Vagina (tissue), 2 donors: Measurements from ENCODE around the gene DMRT1. TPM values are rescaled to one million over a fixed set of nuclear protein-coding genes. Genes with fewer than 3 reads are reported as not detected.

ENCODE experiments used
- DNase-seq, 2 donors: peaks; one replicate each; pipeline ENCODE4 v3.0.0-alpha.2; 2017; ENCODE audit errors: extremely low spot score in 2 of 2
- H3K27ac ChIP-seq: fragments of 200-600 bp; sonication (generic); one replicate; pipeline ENCODE4 v1.5.1; 2019
- H3K27me3 ChIP-seq: fragments of 200-600 bp; sonication (generic); one replicate; pipeline ENCODE4 v1.5.1; 2019
- H3K36me3 ChIP-seq, 2 donors: fragments of 200-600 bp; sonication (generic); one replicate each; pipeline ENCODE4 v1.5.1; 2017 to 2019
- H3K4me1 ChIP-seq: fragments of 200-600 bp; sonication (generic); one replicate; pipeline ENCODE4 v1.5.1; 2019
- H3K4me3 ChIP-seq, 2 donors: fragments of 200-600 bp; sonication (generic); 1 replicate in 1 of 2; 2 replicates in 1 of 2; pipeline ENCODE4 v1.5.1; 2016 to 2019
- H3K9me3 ChIP-seq: fragments of 200-600 bp; sonication (generic); one replicate; pipeline ENCODE4 v1.5.1; 2019
- CTCF ChIP-seq, 3 experiments: fragments of 450-650 bp in 2 of 3; fragments of 200-600 bp in 1 of 3; sonication (generic) in 1 of 3; IDR thresholded peaks; one replicate each; pipeline ENCODE4 v1.5.1; 2017 to 2019; ENCODE audit warnings: antibody characterized with exemption in 3 of 3, mild to moderate bottlenecking in 2 of 3, moderate library complexity in 2 of 3
- POLR2A ChIP-seq, 2 donors: fragments of 450-650 bp; IDR thresholded peaks; one replicate each; pipeline ENCODE4 v1.6.1; 2017; ENCODE audit warnings: antibody characterized with exemption in 2 of 2, mild to moderate bottlenecking in 2 of 2, moderate library complexity in 2 of 2
- POLR2AphosphoS5 ChIP-seq, 2 donors: sonication (generic); formaldehyde crosslinking; IDR thresholded peaks; one replicate each; pipeline ENCODE4 v1.9.0; 2017; ENCODE audit warnings: antibody characterized with exemption in 2 of 2, mild to moderate bottlenecking in 2 of 2, low read depth in 1 of 2; ENCODE audit not compliant: insufficient read depth in 1 of 2
- intact Hi-C: fragments of 100-400 bp; cut with DNase I; formaldehyde crosslinking; loops from one replicate; pipeline ENCODE4 v1.15.1; 2023
- total RNA-seq: library from RNA; depleted of rRNA; stranded (reverse); fragments of >200 nt; gene quantifications from one replicate; pipeline ENCODE4 v1.2.3, GENCODE V29; 2016

DMRT1 gene
- total RNA-seq, 1 donor from 2014 or later: not detected

GRCh38 chr9:846852-847251, 5.4 kb downstream of the DMRT1 start:
- TF ChIP-seq POLR2A (IDR thresholded peaks at IDR 0.05): no peak
- TF ChIP-seq POLR2AphosphoS5 (IDR thresholded peaks at IDR 0.05; ENCODE audit: insufficient read depth in 1 of 2, low read depth in 1 of 2): no peak
- no peak for TF ChIP-seq CTCF (IDR thresholded peaks at IDR 0.05)
- DNase-seq: no peak
- H3K27me3 ChIP-seq: no peaks in the 10 kb centered on the region
- no peaks in the 10 kb centered on the region for H3K36me3 ChIP-seq
- no peak overlapping the region for H3K4me3 ChIP-seq
- no peaks in the 10 kb centered on the region for H3K4me1 ChIP-seq
- H3K9me3 ChIP-seq: no peaks in the 10 kb centered on the region
- intact Hi-C loops: no loop called here
- no peak overlapping the region for H3K27ac ChIP-seq

- no peaks in the 10 kb centered on the region for H3K27me3 ChIP-seq
- H3K27ac ChIP-seq: no peak overlapping the region
- intact Hi-C loops: no loop called here
- no peaks in the 10 kb centered on the region for H3K36me3 ChIP-seq
- no peak for DNase-seq
- no peak overlapping the region for H3K4me3 ChIP-seq
- TF ChIP-seq CTCF (IDR thresholded peaks at IDR 0.05): no peak
- TF ChIP-seq POLR2A (IDR thresholded peaks at IDR 0.05): no peak
- TF ChIP-seq POLR2AphosphoS5 (IDR thresholded peaks at IDR 0.05; ENCODE audit: insufficient read depth in 1 of 2, low read depth in 1 of 2): no peak
- no peaks in the 10 kb centered on the region for H3K4me1 ChIP-seq
- H3K9me3 ChIP-seq: no peaks in the 10 kb centered on the region
Observed at GRCh38 chr9:847505-847904, 6.0 kb downstream of the DMRT1 start.

GRCh38 chr9:849431-849830, 7.9 kb downstream of the DMRT1 start:
- no peaks in the 10 kb centered on the region for H3K27me3 ChIP-seq

GRCh38 chr9:852539-852938, 11.0 kb downstream of the DMRT1 start:
- Histone ChIP-seq H3K4me1 (no peaks in the 10 kb centered on the region), H3K9me3 (no peaks in the 10 kb centered on the region), H3K36me3 (no peaks in the 10 kb centered on the region), H3K27ac (no peak overlapping the region), H3K27me3 (no peaks in the 10 kb centered on the region), H3K4me3 (no peak overlapping the region)
- DNase-seq: no peak
- TF ChIP-seq POLR2A (IDR thresholded peaks at IDR 0.05) (no peak), CTCF (IDR thresholded peaks at IDR 0.05) (no peak), POLR2AphosphoS5 (IDR thresholded peaks at IDR 0.05; ENCODE audit: insufficient read depth in 1 of 2, low read depth in 1 of 2) (no peak)
- intact Hi-C loops: no loop called here

More at GRCh38 chr9:849431-849830, 7.9 kb downstream of the DMRT1 start:
- Histone ChIP-seq H3K4me1 (no peaks in the 10 kb centered on the region), H3K9me3 (no peaks in the 10 kb centered on the region), H3K4me3 (no peak overlapping the region), H3K36me3 (no peaks in the 10 kb centered on the region), H3K27ac (no peak overlapping the region)
- TF ChIP-seq CTCF (IDR thresholded peaks at IDR 0.05) (no peak), POLR2AphosphoS5 (IDR thresholded peaks at IDR 0.05; ENCODE audit: insufficient read depth in 1 of 2, low read depth in 1 of 2) (no peak)
- no peak for DNase-seq
- intact Hi-C loops: no loop called here

- H3K36me3 ChIP-seq: no peaks in the 10 kb centered on the region
- no peaks in the 10 kb centered on the region for H3K4me1 ChIP-seq
- H3K4me3 ChIP-seq: no peak overlapping the region
- no peak overlapping the region for H3K27ac ChIP-seq
- no peaks in the 10 kb centered on the region for H3K27me3 ChIP-seq
- no peaks in the 10 kb centered on the region for H3K9me3 ChIP-seq
- DNase-seq: no peak
- TF ChIP-seq CTCF (IDR thresholded peaks at IDR 0.05) (no peak), POLR2AphosphoS5 (IDR thresholded peaks at IDR 0.05; ENCODE audit: insufficient read depth in 1 of 2, low read depth in 1 of 2) (no peak), POLR2A (IDR thresholded peaks at IDR 0.05) (no peak)
- intact Hi-C loops: no loop called here
Observed at GRCh38 chr9:859251-859650, 17.8 kb downstream of the DMRT1 start.
